HepG2 (cell line): ENCODE data around the gene PRKCE.

ENCODE experiments used
- CTCF ChIP-seq: sonication (generic); formaldehyde crosslinking; IDR thresholded peaks from 2 replicates; pipeline ENCODE4 v1.5.0; 2020; ENCODE audit warnings: mild to moderate bottlenecking, missing genetic modification reagents, moderate library complexity
- NFRKB ChIP-seq: fragments of 450-650 bp; IDR thresholded peaks from 2 replicates; pipeline ENCODE4 v1.6.1; 2017

- TF ChIP-seq NFRKB (no peak), CTCF (CRISPR knock-in tag) (no peak)
Measured at GRCh38 chr2:45765728-45766254, 114.3 kb downstream of the PRKCE start.
